HG03108 (cell line): ENCODE data around the gene CA7.
"Not testable (repeated sequence)": the region's sequence is repeated elsewhere in the genome, so short reads cannot be mapped to it uniquely, and the experiment has no call there.

Experiments
- ATAC-seq: cut with Tn5 transposase; IDR thresholded peaks from one replicate; pipeline ENCODE4 v1.9.1; 2021; ENCODE audit warnings: moderate library complexity; ENCODE audit not compliant: unreplicated experiment

Gene CA7

DNA sequence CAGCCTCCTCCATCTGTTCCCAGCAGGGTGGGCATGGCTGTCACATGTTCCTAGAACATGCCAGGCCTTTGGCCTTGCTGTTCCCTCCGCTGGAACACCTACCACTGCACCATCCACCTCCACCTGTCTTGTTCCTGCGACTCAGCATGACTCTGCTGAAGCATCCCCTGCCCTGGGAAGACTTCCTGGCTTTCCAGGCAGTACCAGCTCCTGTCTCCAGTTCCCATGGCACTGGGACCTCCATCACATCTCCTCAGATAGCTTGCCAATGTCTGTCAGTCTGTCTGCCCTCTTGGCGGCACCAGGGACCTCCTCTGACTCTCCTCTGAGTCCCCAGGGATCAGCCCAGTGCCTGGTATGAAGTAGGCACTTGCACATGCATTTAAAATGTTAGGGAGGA is 51.8 kb downstream of the CA7 start:
- no peak for ATAC-seq

DNA sequence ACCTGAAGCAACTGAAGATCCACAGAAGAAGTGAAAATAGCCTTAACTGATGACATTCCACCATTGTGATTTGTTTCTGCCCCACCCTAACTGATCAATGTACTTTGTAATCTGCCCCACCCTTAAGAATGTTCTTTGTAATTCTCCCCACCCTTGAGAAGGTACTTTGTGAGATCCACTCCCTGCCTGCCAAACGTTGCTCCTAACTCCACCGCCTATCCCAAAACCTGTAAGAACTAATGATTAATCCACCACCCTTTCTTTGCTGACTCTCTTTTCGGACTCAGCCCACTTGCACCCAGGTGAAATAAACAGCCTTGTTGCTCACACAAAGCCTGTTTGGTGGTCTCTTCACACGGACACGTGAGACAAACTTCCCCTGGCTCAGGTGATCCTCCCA is 52.5 kb downstream of the CA7 start:
- ATAC-seq, result not testable (repeated sequence)

DNA sequence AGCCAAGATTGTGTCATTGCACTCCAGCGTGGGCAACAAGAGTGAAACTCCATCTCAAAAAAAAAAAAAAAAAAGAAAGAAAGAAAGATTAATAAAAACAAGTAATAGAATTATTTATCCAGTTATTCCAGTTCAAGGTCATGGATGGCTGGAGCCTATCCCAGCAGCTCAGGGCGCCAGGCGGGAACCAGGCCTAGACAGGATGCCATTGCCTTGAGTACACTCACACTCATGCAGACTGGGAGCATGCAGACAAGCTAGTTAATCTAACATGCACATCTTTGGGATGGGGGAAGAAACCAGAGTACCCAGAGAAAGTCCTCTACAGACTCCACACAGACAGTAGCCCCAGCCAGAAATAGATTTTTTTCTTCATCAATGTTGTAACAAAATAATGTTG is 54.0 kb downstream of the CA7 start:
- no peak for ATAC-seq

DNA sequence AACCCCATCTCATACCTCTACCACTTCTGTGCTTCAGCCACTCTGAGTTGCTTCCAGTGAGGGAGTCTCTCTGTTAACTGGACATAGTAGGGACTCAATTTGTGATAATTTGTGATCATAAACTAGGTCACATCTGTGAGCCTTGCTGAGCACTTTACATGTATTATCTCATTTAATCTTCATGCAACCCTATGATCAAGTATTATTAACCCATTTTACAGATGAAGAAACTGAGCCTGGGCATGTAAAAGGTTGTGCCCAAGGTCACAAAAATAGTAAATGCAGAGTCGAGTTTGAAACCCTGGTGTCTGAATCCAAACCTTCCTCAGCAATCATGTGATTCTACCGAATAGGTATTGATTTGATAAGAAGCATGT is 54.7 kb downstream of the CA7 start:
- no peak for ATAC-seq

DNA sequence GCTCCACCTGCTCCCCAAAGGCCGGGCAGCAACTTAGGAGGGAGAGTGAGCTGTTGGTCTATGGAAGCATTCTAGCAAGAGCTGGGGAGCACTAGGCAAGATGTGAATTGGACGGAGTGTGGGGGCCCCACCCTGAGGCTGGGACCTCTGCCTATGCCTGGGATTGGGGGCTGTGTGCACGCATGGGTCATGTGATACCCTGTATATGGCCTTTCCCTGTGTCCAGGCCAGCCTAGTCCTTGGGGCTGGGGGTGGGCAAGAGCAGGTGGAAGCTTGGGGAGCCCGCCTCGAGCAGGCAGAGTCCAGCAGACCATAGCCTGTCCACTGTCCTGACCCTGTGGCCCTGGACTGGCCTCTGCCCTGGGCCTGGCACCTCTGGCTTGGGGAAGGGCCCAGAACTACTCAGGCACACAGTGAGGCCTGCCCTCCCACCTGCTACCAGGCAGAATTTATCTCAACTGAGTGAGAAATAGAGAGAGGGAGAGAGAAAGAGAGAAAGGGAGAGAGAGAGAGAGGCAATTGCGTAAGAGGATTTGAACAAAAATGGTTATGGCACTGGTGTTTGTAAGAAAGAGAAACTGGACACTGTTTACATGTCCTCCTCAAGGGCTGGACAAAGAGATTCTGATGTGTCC is 55.2 kb downstream of the CA7 start:
- no peak for ATAC-seq

DNA sequence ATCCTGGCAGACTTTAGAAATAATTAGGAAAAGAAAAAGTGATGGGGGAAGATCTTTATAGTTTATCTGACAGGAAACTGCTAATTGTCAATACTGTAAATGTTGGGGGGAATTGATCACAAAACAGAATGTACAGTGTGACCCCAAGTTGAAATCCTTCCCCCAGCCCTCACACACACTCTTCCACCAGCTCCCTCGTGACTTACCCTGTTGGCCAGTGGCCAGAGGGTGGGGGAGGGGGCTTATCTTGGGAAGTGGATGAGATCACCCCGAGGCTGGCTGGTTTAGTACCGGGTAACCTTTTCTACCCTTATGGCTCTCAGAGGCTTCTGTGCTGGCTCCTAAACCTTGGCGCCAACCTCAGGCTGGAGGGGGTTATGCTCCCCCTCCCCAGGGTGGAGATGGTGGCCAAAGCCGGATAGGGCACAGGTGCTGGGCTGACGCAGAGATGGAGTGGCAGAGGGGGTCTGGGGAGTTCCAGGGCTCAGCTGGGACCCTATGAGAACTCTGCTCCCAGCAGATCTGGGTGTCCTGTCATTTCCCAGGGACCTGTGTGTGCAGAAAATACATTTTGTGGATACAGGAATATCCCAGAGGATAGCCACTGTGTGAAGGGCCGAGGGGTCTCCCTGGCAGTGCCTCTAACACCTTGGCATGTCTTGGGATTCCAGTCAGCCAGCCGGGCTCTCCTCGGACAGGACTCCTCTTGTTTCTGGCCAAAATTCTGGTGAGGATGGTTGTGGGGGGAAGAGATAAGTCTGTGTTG is 55.9 kb downstream of the CA7 start:
- ATAC-seq, result no peak

DNA sequence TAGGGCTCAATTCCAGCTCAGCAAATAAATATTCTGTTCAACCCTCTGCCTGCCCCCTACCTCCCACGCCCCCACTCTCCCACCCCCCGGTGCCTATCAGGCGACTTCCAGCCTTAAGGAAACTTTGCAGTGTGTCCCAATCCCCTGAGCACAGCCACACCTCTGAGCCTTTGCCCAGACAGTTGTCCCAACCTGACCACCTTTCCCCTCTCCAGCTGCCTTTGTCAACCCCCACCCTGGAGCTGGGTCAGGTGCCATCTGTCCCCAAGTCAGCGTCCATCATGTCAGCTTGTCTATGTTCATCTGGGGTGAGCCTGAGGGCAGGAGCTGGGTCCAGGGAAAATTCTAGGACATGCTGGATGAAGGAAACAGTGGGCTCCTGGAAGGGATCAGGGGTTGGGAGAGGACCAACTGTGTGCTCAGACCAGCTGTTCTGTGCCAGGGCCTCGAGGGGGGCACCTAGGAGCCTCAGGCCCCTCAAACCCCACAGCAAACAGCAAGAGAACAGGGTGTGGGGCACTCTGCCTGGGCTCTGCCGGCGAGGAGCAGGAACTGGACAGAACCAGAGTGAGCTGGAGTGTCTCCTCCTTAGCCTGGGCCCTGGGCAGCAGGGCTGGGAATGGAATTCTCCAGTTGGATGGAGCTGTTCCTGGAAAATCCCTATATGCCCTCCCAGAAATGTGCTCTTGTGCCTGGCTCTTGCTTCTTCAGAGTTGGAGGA is 56.7 kb downstream of the CA7 start:
- ATAC-seq, result no peak

DNA sequence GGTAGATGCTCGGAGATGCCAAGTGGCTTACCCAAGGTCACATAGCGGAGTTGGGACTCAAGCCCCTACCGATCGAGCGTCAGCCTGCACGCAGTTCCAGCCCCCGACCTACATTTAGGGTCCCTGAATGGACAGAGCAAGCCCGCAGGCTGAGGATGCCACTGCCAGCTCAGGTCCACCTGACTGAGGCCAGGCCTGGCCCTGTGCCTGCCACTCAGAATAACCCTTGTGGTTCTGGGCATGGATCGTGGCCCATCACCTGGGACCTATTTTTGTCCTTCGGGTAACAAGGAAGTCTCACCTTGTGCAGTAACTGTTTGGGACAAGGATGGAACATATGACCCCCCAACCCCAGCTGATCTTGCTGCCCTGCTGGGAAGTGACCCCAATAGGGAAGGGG is 57.4 kb downstream of the CA7 start:
- no peak for ATAC-seq

DNA sequence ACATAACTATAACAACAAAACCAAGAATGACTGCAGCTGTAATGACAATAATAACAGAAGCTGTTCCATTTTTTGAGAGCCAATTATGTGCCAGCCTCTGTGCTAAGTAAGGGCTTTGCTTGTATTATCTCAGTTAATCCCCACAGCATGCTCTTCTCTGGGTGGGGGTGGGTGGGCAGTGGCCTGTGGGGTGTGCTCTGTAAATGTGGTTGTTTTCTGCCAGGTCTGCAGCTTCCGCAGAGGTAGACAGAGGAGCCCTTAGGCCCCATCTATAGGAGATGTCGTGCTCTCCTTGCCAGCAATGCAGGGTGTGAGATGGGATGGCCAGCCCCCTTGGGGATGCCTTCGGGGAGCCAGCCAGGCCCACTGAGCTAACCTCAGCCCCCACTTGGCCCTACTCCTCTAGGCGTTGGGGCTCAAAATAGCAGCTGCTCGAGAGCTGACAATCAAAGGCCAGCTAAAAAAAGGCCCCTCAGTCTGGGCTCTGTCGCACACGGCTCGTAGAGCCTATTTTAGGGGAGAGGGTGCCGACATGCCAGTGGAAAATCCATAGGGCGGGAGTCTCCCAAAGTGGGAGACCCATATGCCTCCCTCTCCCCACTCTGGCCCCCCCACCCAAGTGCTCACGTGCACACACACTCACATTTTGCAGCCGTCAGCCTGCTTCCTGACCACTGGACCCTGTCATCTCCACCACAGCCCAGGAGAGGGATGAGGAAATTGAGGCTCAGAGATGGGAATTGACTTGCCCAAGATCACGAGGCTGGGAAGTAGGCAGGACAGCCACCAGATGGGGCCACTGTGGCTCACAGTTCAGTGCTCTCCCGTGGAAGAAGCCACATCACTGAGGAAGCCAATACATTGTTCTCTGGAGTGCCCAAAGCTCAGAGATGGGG is 58.7 kb downstream of the CA7 start:
- no peak for ATAC-seq
